ENCODE measurements around the gene ANKZF1.
A peak's percentile ranks its signal among the peaks of the same experiment; 100 is the strongest.

Gene ANKZF1

DNA sequence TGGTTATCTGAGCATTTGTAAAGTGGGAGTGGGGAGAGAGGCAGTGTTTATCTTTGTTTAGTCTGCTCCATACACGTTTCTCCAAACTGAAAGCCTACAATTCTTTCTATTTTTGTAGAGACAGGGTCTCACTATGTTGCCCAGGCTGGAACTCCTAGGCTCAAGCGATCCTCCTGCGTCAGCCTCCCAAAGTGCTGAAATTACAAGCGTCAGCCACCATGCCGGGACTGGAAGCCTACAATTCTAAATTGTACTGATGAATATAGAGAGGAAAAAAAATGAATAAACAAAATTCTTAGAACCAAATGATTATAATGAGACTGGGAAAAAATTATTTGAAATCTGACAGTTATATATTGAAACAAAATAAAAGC, 24.5 kb upstream of the ANKZF1 start:
- Histone ChIP-seq H3K4me1 (peaks cover 19% of the 10 kb centered on the region), H3K36me3 (ENCODE audit: control insufficient read depth, insufficient read depth, low read length) (no peaks in the 10 kb centered on the region), H3K4me3 (ENCODE audit: low read depth, low read length) (no peak overlapping the region), H3K79me2 (no peaks in the 10 kb centered on the region), H3K4me2 (ENCODE audit: low read length) (no peak overlapping the region), H3K27me3 (ENCODE audit: control insufficient read depth, insufficient read depth, low read length) (no peaks in the 10 kb centered on the region), H3K9ac (no peak overlapping the region), H2AFZ (no peak overlapping the region), H3K27ac (no peak overlapping the region), H3K9me3 (ENCODE audit: control insufficient read depth, low read length) (no peaks in the 10 kb centered on the region)
- TF ChIP-seq, protein P1, sequence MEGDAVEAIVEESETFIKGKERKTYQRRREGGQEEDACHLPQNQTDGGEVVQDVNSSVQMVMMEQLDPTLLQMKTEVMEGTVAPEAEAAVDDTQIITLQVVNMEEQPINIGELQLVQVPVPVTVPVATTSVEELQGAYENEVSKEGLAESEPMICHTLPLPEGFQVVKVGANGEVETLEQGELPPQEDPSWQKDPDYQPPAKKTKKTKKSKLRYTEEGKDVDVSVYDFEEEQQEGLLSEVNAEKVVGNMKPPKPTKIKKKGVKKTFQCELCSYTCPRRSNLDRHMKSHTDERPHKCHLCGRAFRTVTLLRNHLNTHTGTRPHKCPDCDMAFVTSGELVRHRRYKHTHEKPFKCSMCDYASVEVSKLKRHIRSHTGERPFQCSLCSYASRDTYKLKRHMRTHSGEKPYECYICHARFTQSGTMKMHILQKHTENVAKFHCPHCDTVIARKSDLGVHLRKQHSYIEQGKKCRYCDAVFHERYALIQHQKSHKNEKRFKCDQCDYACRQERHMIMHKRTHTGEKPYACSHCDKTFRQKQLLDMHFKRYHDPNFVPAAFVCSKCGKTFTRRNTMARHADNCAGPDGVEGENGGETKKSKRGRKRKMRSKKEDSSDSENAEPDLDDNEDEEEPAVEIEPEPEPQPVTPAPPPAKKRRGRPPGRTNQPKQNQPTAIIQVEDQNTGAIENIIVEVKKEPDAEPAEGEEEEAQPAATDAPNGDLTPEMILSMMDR (IDR thresholded peaks at IDR 0.05), result no peak

GRCh38 chr2:219205981-219206327, 23.7 kb upstream of the ANKZF1 start:
- Histone ChIP-seq H3K27ac (peak overlapping the region; percentile 92), H3K79me2 (no peaks in the 10 kb centered on the region), H2AFZ (peak overlapping the region; percentile 81), H3K4me2 (ENCODE audit: low read length) (peak overlapping the region; percentile 92), H3K27me3 (ENCODE audit: control insufficient read depth, insufficient read depth, low read length) (no peaks in the 10 kb centered on the region), H3K36me3 (ENCODE audit: control insufficient read depth, insufficient read depth, low read length) (no peaks in the 10 kb centered on the region), H3K9ac (no peak overlapping the region), H3K4me1 (peaks cover 19% of the 10 kb centered on the region), H3K4me3 (ENCODE audit: low read depth, low read length) (peak overlapping the region; percentile 80), H3K9me3 (ENCODE audit: control insufficient read depth, low read length) (no peaks in the 10 kb centered on the region)
- TF ChIP-seq, protein P1 (IDR thresholded peaks at IDR 0.05), result no peak

DNA sequence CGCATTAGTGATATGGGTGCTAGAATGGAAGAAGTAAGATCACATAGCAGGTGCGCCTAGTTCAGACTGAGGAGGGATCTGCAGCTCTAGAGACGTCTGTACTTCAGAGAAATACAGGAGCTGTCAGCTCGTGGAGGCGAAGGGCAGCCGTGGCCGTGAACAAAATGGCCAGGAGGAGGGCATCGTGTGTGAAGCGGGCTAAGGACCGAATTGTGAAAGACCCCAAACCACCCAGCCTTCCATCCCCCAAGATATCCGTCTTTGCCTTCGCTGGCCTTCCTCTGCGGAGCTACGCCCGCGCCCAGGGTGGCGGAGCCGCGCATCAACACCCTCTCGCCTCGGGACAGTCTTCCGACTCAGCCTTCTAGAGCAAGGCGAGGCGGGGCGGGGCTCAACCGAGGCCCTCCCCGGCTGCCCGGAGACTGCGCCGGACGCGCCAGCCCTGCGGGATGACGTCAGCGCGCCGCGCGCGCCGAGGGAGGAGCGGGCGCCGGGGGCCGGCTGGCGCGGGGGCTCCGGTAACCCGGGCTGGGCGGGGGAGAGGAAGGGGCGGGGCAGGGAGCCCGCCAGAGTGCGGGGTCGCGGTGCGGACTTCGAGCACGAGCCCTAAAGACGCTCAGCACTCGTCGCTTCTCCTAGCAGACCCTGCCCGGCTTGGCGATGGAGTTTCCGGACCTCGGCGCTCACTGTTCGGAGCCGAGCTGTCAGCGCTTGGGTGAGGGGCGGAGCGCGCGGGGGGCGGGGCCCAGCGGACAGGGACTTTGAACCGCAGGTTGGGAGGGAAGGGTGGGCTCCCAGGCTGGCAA, 23.1 kb upstream of the ANKZF1 start, which contains the start of gene ZFAND2B:
Gene ZFAND2B, plus strand, starts transcription at position 455 of the 806 bp plus-strand sequence. Its CDS starts 206 bp downstream, at position 661.
- TF ChIP-seq, protein P1 (IDR thresholded peaks at IDR 0.05), result no peak
- Histone ChIP-seq H3K9ac (no peak within 1 kb of the TSS), H3K4me3 (ENCODE audit: low read depth, low read length) (peak within 1 kb of the TSS; percentile 80), H3K4me2 (ENCODE audit: low read length) (peak within 1 kb of the TSS; percentile 92), H3K79me2 (no peaks in the 10 kb centered on the region), H3K27me3 (ENCODE audit: control insufficient read depth, insufficient read depth, low read length) (no peaks in the 10 kb centered on the region), H3K27ac (peak within 1 kb of the TSS; percentile 92), H3K4me1 (peaks cover 19% of the 10 kb centered on the region), H3K9me3 (ENCODE audit: control insufficient read depth, low read length) (no peaks in the 10 kb centered on the region), H2AFZ (peak within 1 kb of the TSS; percentile 84), H3K36me3 (ENCODE audit: control insufficient read depth, insufficient read depth, low read length) (no peaks in the 10 kb centered on the region)

DNA sequence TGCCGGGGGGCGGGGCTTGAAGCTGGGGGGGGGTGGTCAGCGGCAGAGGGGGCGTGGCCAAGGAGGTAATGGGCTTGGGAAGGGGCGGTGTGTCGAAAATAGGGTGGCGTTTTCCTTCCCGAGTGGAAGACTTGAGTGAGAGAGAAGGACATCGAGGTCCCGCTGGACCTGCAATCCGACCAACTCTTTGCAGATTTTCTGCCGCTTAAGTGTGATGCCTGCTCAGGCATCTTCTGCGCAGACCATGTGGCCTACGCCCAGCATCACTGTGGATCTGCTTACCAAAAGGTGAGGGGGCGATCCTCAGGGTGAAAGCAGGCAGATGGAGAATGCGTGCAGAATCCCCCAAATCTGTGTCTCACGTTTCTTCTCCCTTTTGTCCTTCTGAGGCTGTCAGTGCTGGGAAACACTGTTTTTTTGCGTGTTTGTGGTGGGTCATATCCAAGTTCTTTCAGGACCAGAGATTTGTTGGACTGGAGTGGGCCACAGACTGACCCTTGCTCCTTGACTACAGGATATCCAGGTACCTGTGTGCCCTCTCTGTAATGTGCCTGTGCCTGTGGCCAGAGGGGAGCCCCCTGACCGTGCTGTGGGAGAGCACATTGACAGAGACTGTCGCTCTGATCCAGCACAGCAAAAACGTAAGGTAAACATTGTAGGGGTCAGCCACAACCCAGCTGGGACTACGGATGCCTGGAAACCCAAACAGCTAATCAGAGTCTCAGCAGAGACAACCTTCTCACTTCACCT, 22.3 kb upstream of the ANKZF1 start:
- Histone ChIP-seq H3K27ac (peak overlapping the region; percentile 92), H3K79me2 (no peaks in the 10 kb centered on the region)

More for the DNA sequence above, 22.3 kb upstream of the ANKZF1 start:
- Histone ChIP-seq H3K4me2 (ENCODE audit: low read length) (peak overlapping the region; percentile 79), H2AFZ (peak overlapping the region; percentile 84), H3K27me3 (ENCODE audit: control insufficient read depth, insufficient read depth, low read length) (no peaks in the 10 kb centered on the region), H3K4me1 (peaks cover 15% of the 10 kb centered on the region), H3K36me3 (ENCODE audit: control insufficient read depth, insufficient read depth, low read length) (no peaks in the 10 kb centered on the region), H3K9ac (no peak overlapping the region), H3K9me3 (ENCODE audit: control insufficient read depth, low read length) (no peaks in the 10 kb centered on the region), H3K4me3 (ENCODE audit: low read depth, low read length) (peak overlapping the region; percentile 80)
- TF ChIP-seq, protein P1 (IDR thresholded peaks at IDR 0.05), result no peak

Data from parathyroid adenoma (tissue), 2 donors.